Measurements from ENCODE around the gene VIT.

Gene VIT

DNA sequence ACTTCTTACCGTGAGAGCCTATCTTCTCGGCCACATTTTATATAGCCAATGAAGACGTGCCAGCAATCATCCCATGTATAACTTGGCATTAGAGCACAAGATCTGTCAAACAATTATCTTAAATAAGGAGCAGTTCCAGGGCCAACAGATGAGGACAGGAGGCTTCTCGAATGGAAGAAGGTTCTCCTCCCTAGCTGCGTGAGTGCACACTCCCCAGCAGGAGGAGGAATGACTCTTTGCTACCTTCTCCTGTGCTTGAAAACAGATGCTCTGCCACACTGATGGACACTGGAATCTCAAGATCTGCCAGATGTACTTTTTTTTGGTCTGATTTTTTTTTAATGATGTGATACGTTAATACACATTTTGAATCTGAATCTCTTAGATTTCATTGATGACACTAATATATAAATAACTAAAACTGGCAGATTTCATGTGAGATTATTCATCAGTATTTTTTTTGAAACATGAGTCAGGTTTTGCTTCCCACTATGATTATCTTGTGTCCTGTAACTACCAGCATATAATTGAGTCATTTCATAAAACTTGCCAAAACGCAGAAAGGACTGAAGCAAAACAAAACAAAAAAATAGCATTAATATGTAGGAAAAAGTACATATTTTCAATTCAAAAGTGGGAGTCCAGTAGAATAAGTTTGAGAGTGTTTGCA lies 626 bp upstream of the VIT start:
- TF ChIP-seq ZNF274 (IDR thresholded peaks at IDR 0.05; ENCODE audit: low read depth, low read length), result no peak
- no peak overlapping the region for H3K4me3 ChIP-seq (ENCODE audit: low read length)

DNA sequence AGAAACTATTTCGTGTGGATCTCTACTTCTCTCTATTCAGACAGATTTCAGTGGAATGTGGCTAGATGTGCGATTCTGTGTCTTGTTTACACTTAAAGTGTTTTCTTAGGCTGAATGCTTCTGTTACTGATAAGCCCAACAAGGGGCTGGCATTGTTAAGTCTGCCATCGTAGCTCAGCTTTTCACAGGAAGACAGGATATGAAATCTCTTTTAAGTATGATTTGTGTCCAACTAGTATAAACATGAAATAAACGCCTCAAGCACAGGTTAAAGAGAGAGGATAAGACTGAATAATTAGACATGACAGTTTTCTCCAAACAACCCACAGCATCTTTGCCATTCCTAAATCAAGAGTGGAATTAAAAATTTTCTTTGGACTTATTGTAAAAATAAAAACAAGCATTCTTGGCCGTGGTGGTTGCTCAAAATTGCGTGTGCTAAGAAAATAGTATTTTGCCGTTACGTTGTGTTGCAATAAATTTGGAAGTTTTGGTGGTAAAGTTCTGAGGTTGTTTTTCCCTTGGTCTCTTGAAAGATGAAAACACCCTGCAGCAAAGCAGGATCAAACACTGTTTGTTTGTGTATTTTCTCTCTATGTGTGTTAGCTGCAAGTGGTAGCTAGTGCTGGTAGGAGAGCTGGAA lies 1.0 kb downstream of the VIT start:
- no peak overlapping the region for H3K4me3 ChIP-seq (ENCODE audit: low read length)
- TF ChIP-seq ZNF274 (IDR thresholded peaks at IDR 0.05; ENCODE audit: low read depth, low read length), result no peak

DNA sequence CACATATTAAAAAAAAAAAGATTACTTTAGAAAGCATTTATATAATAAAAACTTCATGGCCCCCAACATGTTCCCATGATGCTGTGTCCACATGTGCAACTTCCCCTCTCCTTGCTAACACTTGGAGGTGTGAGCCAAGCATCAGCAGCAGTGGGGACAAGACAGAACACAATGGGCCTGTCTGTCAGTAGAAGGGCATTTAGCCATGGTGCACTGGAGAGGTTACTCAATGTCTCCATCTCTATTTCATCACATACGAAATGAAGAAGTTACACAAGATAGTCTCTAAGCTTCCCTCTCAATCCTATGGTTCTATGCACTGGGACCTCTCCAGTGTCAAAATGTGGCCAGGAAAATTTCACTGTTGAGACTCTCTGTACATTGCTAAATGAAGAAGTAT lies 2.5 kb downstream of the VIT start:
- no peak for TF ChIP-seq ZNF274 (IDR thresholded peaks at IDR 0.05; ENCODE audit: low read depth, low read length)
- no peak overlapping the region for H3K4me3 ChIP-seq (ENCODE audit: low read length)

DNA sequence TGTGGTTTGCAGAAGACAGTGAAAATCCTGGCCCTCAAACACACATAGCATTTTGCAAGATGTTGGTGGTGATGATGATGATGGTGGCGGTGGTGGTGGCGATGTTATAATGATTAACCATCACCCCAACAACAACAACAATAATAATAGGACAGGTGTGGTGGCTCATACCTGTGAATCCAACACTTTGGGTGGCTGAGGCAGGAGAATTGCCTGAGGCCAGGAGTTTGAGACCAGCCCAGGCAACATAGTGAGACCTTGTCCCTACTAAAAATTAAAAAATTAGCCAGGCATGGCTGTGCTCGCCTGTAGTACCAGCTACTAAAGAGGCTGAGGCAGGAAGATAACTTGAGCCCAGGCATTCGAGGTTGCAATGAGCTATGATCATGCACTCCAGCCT lies 3.8 kb downstream of the VIT start:
- no peak for TF ChIP-seq ZNF274 (IDR thresholded peaks at IDR 0.05; ENCODE audit: low read depth, low read length)
- H3K4me3 ChIP-seq (ENCODE audit: low read length), result no peak overlapping the region

DNA sequence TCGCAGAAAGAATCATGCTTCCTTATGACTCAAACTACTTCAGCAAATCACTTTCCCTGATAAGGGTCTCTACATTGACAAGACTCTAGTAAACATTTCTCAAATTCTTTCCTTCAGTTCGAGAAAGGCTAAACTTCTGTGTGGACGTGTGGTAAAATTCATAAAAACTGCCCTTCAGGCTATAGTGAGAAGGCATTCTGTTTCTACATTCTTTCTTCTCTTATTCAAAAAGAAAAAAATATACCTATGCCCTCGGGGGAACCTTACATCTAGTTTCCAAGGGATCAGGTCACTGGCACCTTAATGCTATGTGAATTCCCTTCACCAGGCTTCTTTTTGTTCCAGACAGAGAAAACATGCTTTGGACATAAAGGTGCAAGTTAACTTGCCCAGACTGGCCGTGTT lies 4.9 kb downstream of the VIT start:
- H3K4me3 ChIP-seq (ENCODE audit: low read length), result no peak overlapping the region
- TF ChIP-seq ZNF274 (IDR thresholded peaks at IDR 0.05; ENCODE audit: low read depth, low read length), result no peak

DNA sequence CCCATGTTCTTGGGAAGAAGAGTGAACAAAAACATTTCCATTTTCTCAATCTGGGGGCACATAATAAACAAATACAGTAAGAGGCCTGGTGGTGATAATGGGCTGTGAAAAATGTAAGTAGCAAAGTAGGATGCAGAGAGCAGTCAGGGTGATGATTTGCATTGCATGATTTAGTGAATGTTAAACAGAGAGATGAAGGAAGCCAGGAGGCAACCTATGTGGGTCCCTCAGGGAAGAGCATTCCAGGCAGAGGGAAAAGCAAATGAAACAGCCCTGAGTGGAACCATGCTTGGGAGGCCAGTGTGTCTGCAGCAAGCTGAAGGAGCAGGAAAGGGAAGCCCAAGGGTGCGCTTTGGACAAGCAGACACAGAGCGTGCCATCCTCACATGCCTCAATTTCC lies 5.4 kb downstream of the VIT start:
- H3K4me3 ChIP-seq (ENCODE audit: low read length), result no peak overlapping the region
- no peak for TF ChIP-seq ZNF274 (IDR thresholded peaks at IDR 0.05; ENCODE audit: low read depth, low read length)

DNA sequence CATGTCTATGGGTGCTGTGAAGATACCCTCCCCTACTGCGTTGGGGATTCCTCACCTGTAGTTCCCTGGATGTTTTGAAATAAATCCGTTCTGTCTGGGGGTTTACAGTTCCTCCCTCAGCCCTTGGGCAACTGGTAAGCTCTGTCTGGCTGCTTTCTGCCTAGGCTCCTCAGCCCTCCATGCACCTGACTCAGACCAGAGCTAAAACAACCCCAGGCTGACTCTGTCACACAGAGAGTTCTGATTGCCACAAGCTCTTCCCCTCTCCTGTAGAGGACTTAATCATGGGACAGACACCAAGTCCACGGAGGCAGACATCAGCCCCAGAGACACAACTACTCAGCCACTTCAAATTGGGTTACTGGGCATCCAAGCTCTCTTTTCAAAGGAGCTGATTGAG lies 6.3 kb downstream of the VIT start:
- H3K4me3 ChIP-seq (ENCODE audit: low read length), result no peak overlapping the region
- TF ChIP-seq ZNF274 (IDR thresholded peaks at IDR 0.05; ENCODE audit: low read depth, low read length), result no peak

DNA sequence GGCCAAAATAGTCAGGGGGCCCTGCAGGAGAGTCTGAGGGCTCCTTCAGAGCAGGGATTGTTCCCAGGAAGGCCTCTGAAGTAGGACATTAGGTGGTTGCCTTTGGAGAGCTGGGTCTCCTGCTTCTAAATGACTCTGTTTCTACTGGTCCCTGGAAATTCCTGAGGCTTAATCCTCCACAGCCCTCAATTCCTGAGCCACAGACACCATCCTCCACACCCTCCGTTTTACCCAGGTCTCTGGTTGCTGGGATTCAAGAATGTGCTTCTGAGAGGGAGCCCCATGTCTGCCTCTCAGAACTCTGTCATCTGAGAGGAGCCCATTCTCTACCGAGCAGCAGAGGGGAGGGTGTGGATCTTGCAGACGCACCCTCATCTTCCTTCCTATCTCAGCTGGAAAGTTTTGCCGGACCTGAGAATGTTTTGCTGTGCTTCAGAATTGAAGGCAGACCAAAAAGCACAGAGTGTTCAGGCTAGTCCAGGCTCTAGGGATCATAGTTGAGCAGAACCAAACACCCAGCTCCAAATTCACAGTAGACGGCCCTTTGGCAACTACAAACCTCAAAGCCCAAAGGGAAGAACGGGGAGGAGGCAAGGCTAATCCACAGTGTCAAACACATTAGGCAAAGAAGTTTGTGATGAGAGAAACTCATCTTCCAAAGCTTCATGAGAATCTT lies 8.1 kb downstream of the VIT start:
- no peak overlapping the region for H3K4me3 ChIP-seq (ENCODE audit: low read length)
- no peak for TF ChIP-seq ZNF274 (IDR thresholded peaks at IDR 0.05; ENCODE audit: low read depth, low read length)

DNA sequence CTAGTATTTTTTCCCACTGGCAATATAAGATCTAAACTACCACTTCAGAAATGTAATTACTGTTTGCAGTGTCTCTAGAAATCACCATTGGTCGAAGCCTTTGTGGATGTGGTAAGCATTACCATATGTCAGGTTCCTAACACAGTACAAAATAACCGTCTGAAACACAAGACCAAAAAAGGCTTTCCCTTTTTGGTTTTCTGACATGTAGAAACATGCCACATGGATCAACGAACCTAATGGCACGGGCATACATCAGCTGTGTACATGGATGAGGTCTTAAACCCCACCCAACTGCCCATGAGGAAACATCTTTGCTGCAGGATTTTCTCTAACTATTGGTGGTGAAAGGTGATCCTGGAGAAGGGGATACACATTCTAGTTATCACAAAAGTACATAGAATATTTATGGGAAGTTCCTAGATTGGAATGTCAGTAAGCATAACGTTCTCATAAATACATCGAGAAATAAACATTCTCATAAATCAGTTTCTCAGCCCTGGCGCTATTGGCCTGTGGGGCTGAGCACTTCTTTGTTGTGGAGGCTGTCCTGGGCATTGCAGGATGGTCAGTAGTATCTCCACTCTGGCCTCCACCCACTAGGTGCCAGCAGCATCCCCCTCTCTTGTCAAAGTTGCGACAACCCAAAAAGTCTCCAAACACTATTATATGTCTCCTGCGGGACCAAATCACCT lies 9.0 kb downstream of the VIT start:
- no peak for TF ChIP-seq ZNF274 (IDR thresholded peaks at IDR 0.05; ENCODE audit: low read depth, low read length)
- H3K4me3 ChIP-seq (ENCODE audit: low read length), result no peak overlapping the region

DNA sequence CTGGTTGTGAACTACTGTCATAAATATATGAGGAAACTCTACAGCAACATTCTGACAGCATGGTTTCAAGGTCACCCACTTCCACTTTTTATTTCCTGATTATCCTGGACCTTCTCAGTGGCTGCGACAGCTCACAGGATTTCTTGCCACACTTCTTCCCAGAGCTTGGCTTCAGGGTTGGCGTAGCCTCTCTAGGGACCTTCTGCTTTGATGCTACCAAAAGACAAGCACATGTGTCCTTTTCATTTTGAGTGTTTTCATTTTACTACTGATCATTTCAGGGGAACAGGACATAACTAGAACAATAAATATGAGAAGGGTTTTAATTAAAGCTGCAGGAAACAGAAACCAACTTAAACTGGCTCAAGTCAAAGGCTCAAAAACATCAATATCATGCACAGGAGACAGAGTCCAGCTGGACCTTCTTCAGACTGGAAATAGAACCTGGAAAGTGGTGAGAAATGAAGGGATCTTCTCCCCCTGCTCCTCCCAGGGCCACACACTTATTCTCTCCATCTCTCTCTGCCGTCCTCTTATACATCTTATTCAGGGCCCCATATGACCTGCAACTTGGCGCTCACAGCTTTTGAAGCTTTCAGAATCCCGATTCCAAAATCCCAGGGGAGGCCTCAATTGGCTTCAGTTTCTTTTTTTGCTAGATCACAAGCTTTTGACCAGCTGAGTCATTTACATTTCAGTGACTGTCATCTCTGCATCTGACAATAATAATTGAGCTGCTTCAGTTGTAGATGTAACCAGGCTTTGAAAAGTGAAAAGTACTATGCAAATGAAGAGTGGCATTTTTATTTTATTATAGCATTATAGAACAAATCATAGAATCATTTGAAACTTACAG lies 9.7 kb downstream of the VIT start:
- no peak overlapping the region for H3K4me3 ChIP-seq (ENCODE audit: low read length)
- TF ChIP-seq ZNF274 (IDR thresholded peaks at IDR 0.05; ENCODE audit: low read depth, low read length), result no peak

DNA sequence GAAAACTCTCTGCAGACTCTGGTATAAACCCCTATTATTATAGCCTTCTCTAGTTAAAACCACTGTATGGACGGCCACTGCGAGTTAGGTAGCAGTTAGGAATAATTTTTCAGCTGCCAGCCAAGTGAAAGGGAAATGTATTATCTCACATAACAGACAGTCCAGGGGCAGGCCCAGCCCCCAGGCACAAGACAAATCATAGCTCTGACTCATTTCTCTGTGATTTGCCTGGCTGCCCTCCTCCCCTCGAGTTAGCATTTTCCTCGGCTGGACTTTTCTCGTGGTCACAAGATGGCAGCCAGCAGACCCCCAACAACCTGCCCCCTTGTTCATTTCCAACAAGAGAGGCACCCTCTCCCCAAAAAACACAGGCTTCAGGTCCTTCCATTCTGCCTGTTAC lies 10.5 kb downstream of the VIT start:
- no peak overlapping the region for H3K4me3 ChIP-seq (ENCODE audit: low read length)
- TF ChIP-seq ZNF274 (IDR thresholded peaks at IDR 0.05; ENCODE audit: low read depth, low read length), result no peak

DNA sequence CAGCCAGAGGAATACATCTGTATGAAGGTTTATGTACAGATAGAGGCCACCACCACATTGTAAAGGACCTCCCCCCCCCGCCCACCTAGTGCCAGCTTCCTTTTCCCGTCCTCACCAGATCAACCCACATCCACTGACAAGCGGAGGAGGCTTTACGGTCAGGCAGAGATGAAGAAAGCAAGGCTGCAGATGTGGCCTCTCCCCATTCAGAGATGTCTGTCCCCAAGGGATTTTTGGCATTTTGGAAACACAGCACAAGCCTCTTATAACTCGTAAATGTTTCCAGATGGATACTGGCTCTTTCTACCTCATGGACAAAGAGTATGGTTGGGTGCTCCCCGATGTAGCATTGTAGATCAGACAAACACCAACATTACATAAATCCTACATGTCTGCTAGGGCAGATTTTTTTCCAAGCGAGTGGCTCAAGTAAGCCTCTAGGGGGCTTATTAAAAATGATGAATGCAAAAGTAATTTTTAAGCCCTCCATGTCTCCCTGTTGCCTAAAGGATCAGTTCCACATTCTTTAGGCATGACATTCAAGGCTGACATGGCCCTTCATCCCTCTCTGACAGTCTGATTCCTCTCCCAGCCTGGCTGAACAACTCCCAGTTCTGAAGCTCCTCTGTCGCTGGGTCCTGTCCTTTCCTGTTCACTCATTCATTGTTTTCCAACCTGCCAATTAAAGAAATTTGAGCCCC lies 11.7 kb downstream of the VIT start:
- no peak overlapping the region for H3K4me3 ChIP-seq (ENCODE audit: low read length)
- no peak for TF ChIP-seq ZNF274 (IDR thresholded peaks at IDR 0.05; ENCODE audit: low read depth, low read length)

DNA sequence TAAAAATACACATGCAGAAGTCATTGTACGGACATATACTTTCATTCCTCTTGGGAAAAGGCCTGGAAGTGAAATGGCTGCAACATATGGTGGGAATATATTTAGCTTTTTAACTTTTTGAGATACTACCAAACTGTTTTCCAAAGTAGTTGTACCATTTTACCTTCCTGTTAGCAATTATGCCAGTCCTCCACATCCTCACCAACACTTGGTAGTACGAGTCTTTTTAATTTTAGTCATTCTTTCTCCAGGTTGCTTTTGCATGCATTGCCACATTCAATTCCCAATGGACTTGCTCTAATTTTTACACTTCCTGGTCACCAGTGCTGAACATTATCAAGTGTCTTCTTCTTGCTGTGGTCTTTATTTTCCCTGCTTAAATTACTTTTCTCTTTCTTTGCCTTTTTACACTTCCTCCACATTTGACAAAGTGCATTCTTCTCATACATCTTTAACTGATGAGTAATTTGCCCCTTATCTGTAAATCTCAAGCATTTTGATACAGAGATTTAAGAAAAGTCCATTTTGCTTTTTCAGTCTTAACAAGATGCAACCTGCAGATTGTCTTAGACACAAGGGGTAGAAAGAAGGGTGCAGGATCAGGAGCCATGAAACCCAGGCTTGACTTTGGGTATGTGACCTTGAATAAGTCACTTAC lies 14.5 kb downstream of the VIT start:
- no peak for TF ChIP-seq ZNF274 (IDR thresholded peaks at IDR 0.05; ENCODE audit: low read depth, low read length)
- H3K4me3 ChIP-seq (ENCODE audit: low read length), result no peak overlapping the region
